ENCODE measurements around the gene STK36. TPM values are rescaled to one million over a fixed set of nuclear protein-coding genes. Genes with fewer than 3 reads are reported as not detected.

STK36 gene
- total and polyA plus RNA-seq, 10 of the 15 experiments (the other 5 are each of a cell fraction or from before 2014, with no cell fraction given) = 4.0 to 22.8 (median 16.7) TPM

DNA sequence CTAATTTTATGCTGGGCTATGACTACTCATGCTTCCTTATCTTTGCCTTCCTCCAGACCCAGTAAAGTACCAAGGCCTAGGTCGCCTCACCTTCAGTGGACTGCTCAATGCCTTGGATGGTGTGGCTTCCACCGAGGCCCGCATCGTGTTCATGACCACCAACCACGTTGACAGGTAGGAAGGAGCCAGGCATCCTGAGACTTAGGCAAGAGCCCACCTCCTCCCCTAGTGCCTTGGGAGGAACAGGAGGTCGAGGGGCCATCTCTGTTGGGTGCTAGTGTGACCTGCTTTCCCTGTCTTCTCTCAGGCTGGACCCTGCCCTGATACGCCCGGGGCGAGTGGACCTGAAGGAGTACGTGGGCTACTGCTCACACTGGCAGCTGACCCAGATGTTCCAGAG, 9.1 kb upstream of the STK36 start:
- CTCF ChIA-PET = no interaction called here
- Histone ChIP-seq H3K4me1 (ENCODE audit: control insufficient read depth, insufficient read depth, low read length) (peaks cover 14% of the 10 kb centered on the region), H3K9me3 (replicated peaks; ENCODE audit: control insufficient read depth, insufficient read depth, low read length) (no peaks in the 10 kb centered on the region), H4K20me1 (ENCODE audit: control insufficient read depth, insufficient read depth) (no peaks in the 10 kb centered on the region), H3K36me3 (ENCODE audit: control insufficient read depth in 2 of 2, insufficient read depth in 2 of 2, low read length in 1 of 2) (peaks cover 24 to 27% of the 10 kb centered on the region in 2 experiments; a peak in 3 of 4 replicates), H3K4me2 (ENCODE audit: control insufficient read depth, insufficient read depth) (no peak overlapping the region), H3K4me3 (no peak overlapping the region), H3K27ac (ENCODE audit: control insufficient read depth, insufficient read depth) (no peak overlapping the region), H3K9ac (ENCODE audit: control insufficient read depth, insufficient read depth, low read length) (no peak overlapping the region), H2AFZ (ENCODE audit: control insufficient read depth, low read depth, low read length) (no peak overlapping the region), H3K27me3 (replicated peaks in 1 of 2; ENCODE audit: control insufficient read depth in 2 of 2, insufficient read depth in 2 of 2, low read length in 1 of 2) (no peaks in the 10 kb centered on the region), H3K79me2 (ENCODE audit: control insufficient read depth, insufficient read depth, low read length) (peaks cover 22% of the 10 kb centered on the region)
- SMC1A ChIA-PET (ENCODE audit: uncharacterized antibody, unreplicated experiment) = no interaction called here
- intact Hi-C loops (cut with micrococcal nuclease; ENCODE audit: unreplicated experiment) (no loop called here), in situ Hi-C loops (cut with MboI) (loop anchor here (5.0 kb wide), 1 partner anchor 184 kb away; no protein-coding TSS in a partner anchor)
- RAD21 ChIA-PET (ENCODE audit: unreplicated experiment) = no interaction called here
- 76% methylated on average over 10 of the region's 10 CpGs for WGBS (ENCODE audit: insufficient coverage, insufficient replicate concordance, low lambda C conversion rate, missing lambda C conversion rate)
- no TSS peak for BruUV-seq (replicated peaks)
- ATAC-seq = no peak
- TF ChIP-seq KDM1A (IDR thresholded peaks at IDR 0.05; ENCODE audit: borderline replicate concordance) = no peak
- TF ChIP-seq MYB (IDR thresholded peaks at IDR 0.05; ENCODE audit: borderline replicate concordance, low read depth, low read length) = no peak
- no peak for TF ChIP-seq TBL1XR1 (IDR thresholded peaks at IDR 0.05; ENCODE audit: low read depth, low read length)
- TF ChIP-seq BMI1 (IDR thresholded peaks at IDR 0.05; ENCODE audit: borderline replicate concordance) = no peak
- TF ChIP-seq, protein P1, sequence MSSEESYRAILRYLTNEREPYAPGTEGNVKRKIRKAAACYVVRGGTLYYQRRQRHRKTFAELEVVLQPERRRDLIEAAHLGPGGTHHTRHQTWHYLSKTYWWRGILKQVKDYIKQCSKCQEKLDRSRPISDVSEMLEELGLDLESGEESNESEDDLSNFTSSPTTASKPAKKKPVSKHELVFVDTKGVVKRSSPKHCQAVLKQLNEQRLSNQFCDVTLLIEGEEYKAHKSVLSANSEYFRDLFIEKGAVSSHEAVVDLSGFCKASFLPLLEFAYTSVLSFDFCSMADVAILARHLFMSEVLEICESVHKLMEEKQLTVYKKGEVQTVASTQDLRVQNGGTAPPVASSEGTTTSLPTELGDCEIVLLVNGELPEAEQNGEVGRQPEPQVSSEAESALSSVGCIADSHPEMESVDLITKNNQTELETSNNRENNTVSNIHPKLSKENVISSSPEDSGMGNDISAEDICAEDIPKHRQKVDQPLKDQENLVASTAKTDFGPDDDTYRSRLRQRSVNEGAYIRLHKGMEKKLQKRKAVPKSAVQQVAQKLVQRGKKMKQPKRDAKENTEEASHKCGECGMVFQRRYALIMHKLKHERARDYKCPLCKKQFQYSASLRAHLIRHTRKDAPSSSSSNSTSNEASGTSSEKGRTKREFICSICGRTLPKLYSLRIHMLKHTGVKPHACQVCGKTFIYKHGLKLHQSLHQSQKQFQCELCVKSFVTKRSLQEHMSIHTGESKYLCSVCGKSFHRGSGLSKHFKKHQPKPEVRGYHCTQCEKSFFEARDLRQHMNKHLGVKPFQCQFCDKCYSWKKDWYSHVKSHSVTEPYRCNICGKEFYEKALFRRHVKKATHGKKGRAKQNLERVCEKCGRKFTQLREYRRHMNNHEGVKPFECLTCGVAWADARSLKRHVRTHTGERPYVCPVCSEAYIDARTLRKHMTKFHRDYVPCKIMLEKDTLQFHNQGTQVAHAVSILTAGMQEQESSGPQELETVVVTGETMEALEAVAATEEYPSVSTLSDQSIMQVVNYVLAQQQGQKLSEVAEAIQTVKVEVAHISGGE (CRISPR knock-in tag; IDR thresholded peaks at IDR 0.05) = no peak
- TF ChIP-seq, protein P2, sequence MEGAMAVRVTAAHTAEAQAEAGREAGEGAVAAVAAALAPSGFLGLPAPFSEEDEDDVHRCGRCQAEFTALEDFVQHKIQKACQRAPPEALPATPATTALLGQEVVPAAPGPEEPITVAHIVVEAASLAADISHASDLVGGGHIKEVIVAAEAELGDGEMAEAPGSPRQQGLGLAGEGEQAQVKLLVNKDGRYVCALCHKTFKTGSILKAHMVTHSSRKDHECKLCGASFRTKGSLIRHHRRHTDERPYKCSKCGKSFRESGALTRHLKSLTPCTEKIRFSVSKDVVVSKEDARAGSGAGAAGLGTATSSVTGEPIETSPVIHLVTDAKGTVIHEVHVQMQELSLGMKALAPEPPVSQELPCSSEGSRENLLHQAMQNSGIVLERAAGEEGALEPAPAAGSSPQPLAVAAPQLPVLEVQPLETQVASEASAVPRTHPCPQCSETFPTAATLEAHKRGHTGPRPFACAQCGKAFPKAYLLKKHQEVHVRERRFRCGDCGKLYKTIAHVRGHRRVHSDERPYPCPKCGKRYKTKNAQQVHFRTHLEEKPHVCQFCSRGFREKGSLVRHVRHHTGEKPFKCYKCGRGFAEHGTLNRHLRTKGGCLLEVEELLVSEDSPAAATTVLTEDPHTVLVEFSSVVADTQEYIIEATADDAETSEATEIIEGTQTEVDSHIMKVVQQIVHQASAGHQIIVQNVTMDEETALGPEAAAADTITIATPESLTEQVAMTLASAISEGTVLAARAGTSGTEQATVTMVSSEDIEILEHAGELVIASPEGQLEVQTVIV (IDR thresholded peaks at IDR 0.05; ENCODE audit: borderline replicate concordance, partially characterized antibody) = no peak
- TF ChIP-seq, protein P3, sequence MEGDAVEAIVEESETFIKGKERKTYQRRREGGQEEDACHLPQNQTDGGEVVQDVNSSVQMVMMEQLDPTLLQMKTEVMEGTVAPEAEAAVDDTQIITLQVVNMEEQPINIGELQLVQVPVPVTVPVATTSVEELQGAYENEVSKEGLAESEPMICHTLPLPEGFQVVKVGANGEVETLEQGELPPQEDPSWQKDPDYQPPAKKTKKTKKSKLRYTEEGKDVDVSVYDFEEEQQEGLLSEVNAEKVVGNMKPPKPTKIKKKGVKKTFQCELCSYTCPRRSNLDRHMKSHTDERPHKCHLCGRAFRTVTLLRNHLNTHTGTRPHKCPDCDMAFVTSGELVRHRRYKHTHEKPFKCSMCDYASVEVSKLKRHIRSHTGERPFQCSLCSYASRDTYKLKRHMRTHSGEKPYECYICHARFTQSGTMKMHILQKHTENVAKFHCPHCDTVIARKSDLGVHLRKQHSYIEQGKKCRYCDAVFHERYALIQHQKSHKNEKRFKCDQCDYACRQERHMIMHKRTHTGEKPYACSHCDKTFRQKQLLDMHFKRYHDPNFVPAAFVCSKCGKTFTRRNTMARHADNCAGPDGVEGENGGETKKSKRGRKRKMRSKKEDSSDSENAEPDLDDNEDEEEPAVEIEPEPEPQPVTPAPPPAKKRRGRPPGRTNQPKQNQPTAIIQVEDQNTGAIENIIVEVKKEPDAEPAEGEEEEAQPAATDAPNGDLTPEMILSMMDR (IDR thresholded peaks at IDR 0.05 in 2 of 3, conservative IDR thresholded peaks at IDR 0.05 in 1 of 3; ENCODE audit: control insufficient read depth in 2 of 3, extremely low read depth in 1 of 3, insufficient read depth in 1 of 3, low read depth in 3 of 3, low read length in 3 of 3) = no peak
- TF ChIP-seq DPF2 (IDR thresholded peaks at IDR 0.05) = no peak
- no peak for TF ChIP-seq ZNF217 (IDR thresholded peaks at IDR 0.05)
- TF ChIP-seq, protein P4, sequence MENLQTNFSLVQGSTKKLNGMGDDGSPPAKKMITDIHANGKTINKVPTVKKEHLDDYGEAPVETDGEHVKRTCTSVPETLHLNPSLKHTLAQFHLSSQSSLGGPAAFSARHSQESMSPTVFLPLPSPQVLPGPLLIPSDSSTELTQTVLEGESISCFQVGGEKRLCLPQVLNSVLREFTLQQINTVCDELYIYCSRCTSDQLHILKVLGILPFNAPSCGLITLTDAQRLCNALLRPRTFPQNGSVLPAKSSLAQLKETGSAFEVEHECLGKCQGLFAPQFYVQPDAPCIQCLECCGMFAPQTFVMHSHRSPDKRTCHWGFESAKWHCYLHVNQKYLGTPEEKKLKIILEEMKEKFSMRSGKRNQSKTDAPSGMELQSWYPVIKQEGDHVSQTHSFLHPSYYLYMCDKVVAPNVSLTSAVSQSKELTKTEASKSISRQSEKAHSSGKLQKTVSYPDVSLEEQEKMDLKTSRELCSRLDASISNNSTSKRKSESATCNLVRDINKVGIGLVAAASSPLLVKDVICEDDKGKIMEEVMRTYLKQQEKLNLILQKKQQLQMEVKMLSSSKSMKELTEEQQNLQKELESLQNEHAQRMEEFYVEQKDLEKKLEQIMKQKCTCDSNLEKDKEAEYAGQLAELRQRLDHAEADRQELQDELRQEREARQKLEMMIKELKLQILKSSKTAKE (IDR thresholded peaks at IDR 0.05; ENCODE audit: low read depth, poor library complexity, severe bottlenecking) = no peak
- no peak for TF ChIP-seq FOXK2 (IDR thresholded peaks at IDR 0.05)
- no peak for DNase-seq (ENCODE audit: low read depth, low spot score)
- POLR2A ChIA-PET = no interaction called here
- FAIRE-seq = no peak
